Measurements from ENCODE around the gene NCOA1.

The NCOA1 gene

DNA sequence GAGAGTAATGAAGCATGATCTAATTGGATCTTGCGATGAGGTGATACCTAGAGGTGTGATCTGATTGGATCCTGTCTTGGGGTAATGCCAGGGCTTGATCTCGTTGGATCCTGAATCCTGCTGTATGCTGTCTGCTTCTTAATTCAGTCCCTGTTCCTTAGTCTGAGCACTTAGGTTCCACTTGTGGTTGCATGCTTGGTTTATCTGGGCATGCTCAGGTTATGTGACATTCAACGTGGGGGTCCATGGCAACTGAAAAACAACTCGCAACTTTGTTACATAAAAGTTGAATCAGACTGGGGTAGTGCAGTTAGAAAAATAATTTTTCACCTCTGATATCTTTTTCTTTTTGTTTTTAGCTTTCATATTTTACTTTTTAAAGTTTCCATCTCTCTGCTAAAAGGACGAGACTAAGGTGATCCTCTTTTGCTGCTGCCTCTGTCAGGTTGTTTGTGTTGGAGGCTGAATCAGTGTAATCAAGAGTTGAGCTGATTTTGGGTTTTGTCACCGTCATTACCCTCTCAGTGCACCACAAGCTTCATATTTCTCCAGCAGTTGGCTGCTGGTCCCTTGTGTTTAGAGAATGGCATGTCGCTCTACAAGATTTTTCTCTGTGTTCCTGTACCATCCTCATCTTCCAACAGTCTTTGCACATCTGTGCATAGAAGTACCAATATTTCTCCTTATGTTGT lies 67.9 kb downstream of the NCOA1 start:
- Histone ChIP-seq H3K4me3 (replicated peaks; ENCODE audit: insufficient read depth, low read length) (no peak overlapping the region), H3K27ac (replicated peaks) (no peak overlapping the region), H3K27me3 (ENCODE audit: insufficient read depth, poor library complexity, severe bottlenecking) (no peaks in the 10 kb centered on the region)
- no peak for DNase-seq (ENCODE audit: low read depth in 1 of 2, low spot score in 1 of 2)
- TF ChIP-seq GABPA (IDR thresholded peaks at IDR 0.05; ENCODE audit: low read depth) (no peak), POLR2AphosphoS5 (IDR thresholded peaks at IDR 0.05; ENCODE audit: low read depth) (no peak), SPI1 (IDR thresholded peaks at IDR 0.05; ENCODE audit: borderline replicate concordance, low read depth) (no peak)
- TF ChIP-seq, protein P1, sequence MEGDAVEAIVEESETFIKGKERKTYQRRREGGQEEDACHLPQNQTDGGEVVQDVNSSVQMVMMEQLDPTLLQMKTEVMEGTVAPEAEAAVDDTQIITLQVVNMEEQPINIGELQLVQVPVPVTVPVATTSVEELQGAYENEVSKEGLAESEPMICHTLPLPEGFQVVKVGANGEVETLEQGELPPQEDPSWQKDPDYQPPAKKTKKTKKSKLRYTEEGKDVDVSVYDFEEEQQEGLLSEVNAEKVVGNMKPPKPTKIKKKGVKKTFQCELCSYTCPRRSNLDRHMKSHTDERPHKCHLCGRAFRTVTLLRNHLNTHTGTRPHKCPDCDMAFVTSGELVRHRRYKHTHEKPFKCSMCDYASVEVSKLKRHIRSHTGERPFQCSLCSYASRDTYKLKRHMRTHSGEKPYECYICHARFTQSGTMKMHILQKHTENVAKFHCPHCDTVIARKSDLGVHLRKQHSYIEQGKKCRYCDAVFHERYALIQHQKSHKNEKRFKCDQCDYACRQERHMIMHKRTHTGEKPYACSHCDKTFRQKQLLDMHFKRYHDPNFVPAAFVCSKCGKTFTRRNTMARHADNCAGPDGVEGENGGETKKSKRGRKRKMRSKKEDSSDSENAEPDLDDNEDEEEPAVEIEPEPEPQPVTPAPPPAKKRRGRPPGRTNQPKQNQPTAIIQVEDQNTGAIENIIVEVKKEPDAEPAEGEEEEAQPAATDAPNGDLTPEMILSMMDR (IDR thresholded peaks at IDR 0.05; ENCODE audit: insufficient read depth, low read length): no peak
- TF ChIP-seq, protein P2, sequence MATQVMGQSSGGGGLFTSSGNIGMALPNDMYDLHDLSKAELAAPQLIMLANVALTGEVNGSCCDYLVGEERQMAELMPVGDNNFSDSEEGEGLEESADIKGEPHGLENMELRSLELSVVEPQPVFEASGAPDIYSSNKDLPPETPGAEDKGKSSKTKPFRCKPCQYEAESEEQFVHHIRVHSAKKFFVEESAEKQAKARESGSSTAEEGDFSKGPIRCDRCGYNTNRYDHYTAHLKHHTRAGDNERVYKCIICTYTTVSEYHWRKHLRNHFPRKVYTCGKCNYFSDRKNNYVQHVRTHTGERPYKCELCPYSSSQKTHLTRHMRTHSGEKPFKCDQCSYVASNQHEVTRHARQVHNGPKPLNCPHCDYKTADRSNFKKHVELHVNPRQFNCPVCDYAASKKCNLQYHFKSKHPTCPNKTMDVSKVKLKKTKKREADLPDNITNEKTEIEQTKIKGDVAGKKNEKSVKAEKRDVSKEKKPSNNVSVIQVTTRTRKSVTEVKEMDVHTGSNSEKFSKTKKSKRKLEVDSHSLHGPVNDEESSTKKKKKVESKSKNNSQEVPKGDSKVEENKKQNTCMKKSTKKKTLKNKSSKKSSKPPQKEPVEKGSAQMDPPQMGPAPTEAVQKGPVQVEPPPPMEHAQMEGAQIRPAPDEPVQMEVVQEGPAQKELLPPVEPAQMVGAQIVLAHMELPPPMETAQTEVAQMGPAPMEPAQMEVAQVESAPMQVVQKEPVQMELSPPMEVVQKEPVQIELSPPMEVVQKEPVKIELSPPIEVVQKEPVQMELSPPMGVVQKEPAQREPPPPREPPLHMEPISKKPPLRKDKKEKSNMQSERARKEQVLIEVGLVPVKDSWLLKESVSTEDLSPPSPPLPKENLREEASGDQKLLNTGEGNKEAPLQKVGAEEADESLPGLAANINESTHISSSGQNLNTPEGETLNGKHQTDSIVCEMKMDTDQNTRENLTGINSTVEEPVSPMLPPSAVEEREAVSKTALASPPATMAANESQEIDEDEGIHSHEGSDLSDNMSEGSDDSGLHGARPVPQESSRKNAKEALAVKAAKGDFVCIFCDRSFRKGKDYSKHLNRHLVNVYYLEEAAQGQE (IDR thresholded peaks at IDR 0.05; ENCODE audit: insufficient replicate concordance, low read depth): no peak

DNA sequence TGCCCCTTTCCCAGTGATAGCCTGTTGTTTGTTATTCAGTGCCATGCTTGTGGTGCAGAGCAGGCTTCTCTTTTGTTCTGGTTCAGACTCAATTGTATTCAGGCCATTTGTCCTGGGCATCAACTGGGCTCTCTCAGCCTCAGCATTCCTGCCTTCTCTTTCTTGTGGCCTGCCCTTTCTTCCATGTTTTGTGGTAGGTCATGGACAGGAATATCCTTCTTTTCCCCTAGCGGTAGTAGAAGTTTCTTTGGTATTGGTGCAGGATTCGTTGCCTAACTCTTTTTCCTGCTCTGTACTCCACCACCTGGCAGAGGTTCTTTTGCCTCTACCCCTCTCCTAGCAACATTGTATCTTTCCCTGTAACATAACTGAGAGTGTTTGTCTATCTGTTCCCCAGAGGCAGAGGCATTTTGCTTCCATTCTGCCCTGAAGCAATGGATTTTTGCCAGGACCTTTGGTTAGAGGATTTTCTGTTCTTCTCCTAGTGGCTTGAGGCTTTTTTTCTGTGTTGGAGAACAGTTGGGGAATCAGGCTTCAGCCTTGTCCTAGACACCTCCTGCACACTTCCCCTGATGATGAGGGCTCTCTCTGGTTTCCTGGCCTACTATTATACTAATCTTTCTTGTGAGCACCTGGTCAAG lies 68.5 kb downstream of the NCOA1 start:
- TF ChIP-seq, protein P2 (IDR thresholded peaks at IDR 0.05; ENCODE audit: insufficient replicate concordance, low read depth): no peak
- TF ChIP-seq, protein P1 (IDR thresholded peaks at IDR 0.05; ENCODE audit: insufficient read depth, low read length): no peak
- TF ChIP-seq POLR2AphosphoS5 (IDR thresholded peaks at IDR 0.05; ENCODE audit: low read depth) (no peak), GABPA (IDR thresholded peaks at IDR 0.05; ENCODE audit: low read depth) (no peak), SPI1 (IDR thresholded peaks at IDR 0.05; ENCODE audit: borderline replicate concordance, low read depth) (no peak)
- Histone ChIP-seq H3K27me3 (ENCODE audit: insufficient read depth, poor library complexity, severe bottlenecking) (no peaks in the 10 kb centered on the region), H3K27ac (replicated peaks) (no peak overlapping the region), H3K4me3 (replicated peaks; ENCODE audit: insufficient read depth, low read length) (no peak overlapping the region)
- DNase-seq (ENCODE audit: low read depth in 1 of 2, low spot score in 1 of 2): no peak

DNA sequence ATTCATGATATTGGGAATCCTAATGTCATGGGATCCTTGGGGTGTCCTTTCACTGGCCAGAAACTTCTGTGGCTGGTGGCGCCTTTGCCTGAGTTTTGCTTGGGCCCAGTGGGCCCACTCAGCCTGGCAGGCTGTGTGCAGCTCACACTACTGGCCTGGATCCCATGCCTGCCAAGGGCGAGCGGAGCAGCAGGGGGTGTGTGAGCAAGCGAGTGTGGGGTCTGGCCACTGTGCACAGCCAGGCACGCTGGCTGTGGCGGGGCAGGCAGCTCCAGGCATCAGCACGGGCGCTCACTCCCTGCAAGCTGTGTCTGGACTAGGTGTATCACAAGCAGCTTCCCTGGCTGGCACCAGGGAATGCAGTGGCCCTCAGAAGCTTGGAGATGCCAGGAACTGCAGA lies 74.5 kb downstream of the NCOA1 start:
- DNase-seq (ENCODE audit: low read depth in 1 of 2, low spot score in 1 of 2): no peak
- no peak overlapping the region for H3K4me3 ChIP-seq (replicated peaks; ENCODE audit: insufficient read depth, low read length)
- no peaks in the 10 kb centered on the region for H3K27me3 ChIP-seq (ENCODE audit: insufficient read depth, poor library complexity, severe bottlenecking)
- no peak overlapping the region for H3K27ac ChIP-seq (replicated peaks)
- TF ChIP-seq SPI1 (IDR thresholded peaks at IDR 0.05; ENCODE audit: borderline replicate concordance, low read depth): no peak
- no peak for TF ChIP-seq GABPA (IDR thresholded peaks at IDR 0.05; ENCODE audit: low read depth)
- TF ChIP-seq, protein P2 (IDR thresholded peaks at IDR 0.05; ENCODE audit: insufficient replicate concordance, low read depth): no peak
- no peak for TF ChIP-seq POLR2AphosphoS5 (IDR thresholded peaks at IDR 0.05; ENCODE audit: low read depth)
- TF ChIP-seq, protein P1 (IDR thresholded peaks at IDR 0.05; ENCODE audit: insufficient read depth, low read length): no peak

All from HL-60 (cell line).